Fibroblast of skin of scalp (primary cell): ENCODE results near the gene SEPTIN11. TPM values are rescaled to one million over a fixed set of nuclear protein-coding genes. Genes with fewer than 3 reads are reported as not detected.
A peak's percentile ranks its signal among the peaks of the same experiment; 100 is the strongest.

Experiments
- DNase-seq: peaks from one replicate; pipeline ENCODE4 v3.0.0-alpha.2; 2013
- polyA plus RNA-seq, 2 experiments: library from polyadenylated mRNA; unstranded; fragments of 120-200 nt; gene quantifications; one replicate each; pipeline ENCODE4 v1.2.1, GENCODE V29; 2013; ENCODE audit not compliant: insufficient read length in 2 of 2

SEPTIN11 gene
- polyA plus RNA-seq (2013, experiment 1 of 2; ENCODE audit: insufficient read length) = 678 TPM
- 834 TPM for polyA plus RNA-seq (2013, experiment 2 of 2; ENCODE audit: insufficient read length)

GRCh38 chr4:76949276-76950051 lies at the start of gene SEPTIN11:
Gene SEPTIN11, plus strand, starts transcription at chr4:76949752. Its CDS starts 152 bp downstream, at chr4:76949904.
- peak; percentile 98 for DNase-seq

GRCh38 chr4:76902233-76902890 lies 47.2 kb upstream of the SEPTIN11 start:
- no peak for DNase-seq

- DNase-seq = no peak
These were observed 44.8 kb upstream of the SEPTIN11 start for GRCh38 chr4:76904646-76905190.

- DNase-seq = peak; percentile 93
These were observed 44.0 kb upstream of the SEPTIN11 start for GRCh38 chr4:76905521-76905920.

- no peak for DNase-seq
These were observed 39.8 kb upstream of the SEPTIN11 start for GRCh38 chr4:76909711-76910110.

- DNase-seq = no peak
These were observed 28.8 kb upstream of the SEPTIN11 start for GRCh38 chr4:76920715-76921114.

- no peak for DNase-seq
These were observed 25.8 kb upstream of the SEPTIN11 start for GRCh38 chr4:76923619-76924357.

GRCh38 chr4:76926841-76927240 lies 22.7 kb upstream of the SEPTIN11 start:
- no peak for DNase-seq

- DNase-seq = no peak
These were observed 18.9 kb upstream of the SEPTIN11 start for GRCh38 chr4:76930685-76931084.

GRCh38 chr4:76931087-76931486 lies 18.5 kb upstream of the SEPTIN11 start:
- DNase-seq = peak; percentile 48

GRCh38 chr4:76931576-76932276 lies 17.8 kb upstream of the SEPTIN11 start:
- DNase-seq = no peak

- no peak for DNase-seq
These were observed 10.4 kb upstream of the SEPTIN11 start for GRCh38 chr4:76939184-76939583.

GRCh38 chr4:76943129-76943620 lies 6.4 kb upstream of the SEPTIN11 start:
- no peak for DNase-seq

GRCh38 chr4:76943790-76944189 lies 5.8 kb upstream of the SEPTIN11 start:
- no peak for DNase-seq

GRCh38 chr4:76947369-76947768 lies 2.2 kb upstream of the SEPTIN11 start:
- peak; percentile 54 for DNase-seq

- DNase-seq = peak; percentile 83
These were observed 893 bp upstream of the SEPTIN11 start for GRCh38 chr4:76948443-76949275.

- peak; percentile 45 for DNase-seq
These were observed 752 bp downstream of the SEPTIN11 start for GRCh38 chr4:76950052-76950955.

- DNase-seq = peak; percentile 70
These were observed 1.6 kb downstream of the SEPTIN11 start for GRCh38 chr4:76950956-76951671.

GRCh38 chr4:76951672-76952010 lies 2.1 kb downstream of the SEPTIN11 start:
- peak; percentile 81 for DNase-seq
